Measurements from ENCODE around the gene FRYL.
A peak's percentile ranks its signal among the peaks of the same experiment; 100 is the strongest.
"Not testable (repeated sequence)": the region's sequence is repeated elsewhere in the genome, so short reads cannot be mapped to it uniquely, and the experiment has no call there.

FRYL gene

GRCh38 chr4:48653217-48654014 is 126.7 kb downstream of the FRYL start:
- peak; percentile 41 for DNase-seq

GRCh38 chr4:48651914-48652313 is 128.2 kb downstream of the FRYL start:
- DNase-seq: peak; percentile 91

GRCh38 chr4:48649505-48649904 is 130.6 kb downstream of the FRYL start:
- DNase-seq: no peak

- DNase-seq: no peak
Measured at GRCh38 chr4:48645225-48645794, 134.8 kb downstream of the FRYL start.

- DNase-seq: no peak
Measured at GRCh38 chr4:48642421-48643374, 137.4 kb downstream of the FRYL start.

GRCh38 chr4:48641401-48641800 is 138.7 kb downstream of the FRYL start:
- DNase-seq: no peak

- no peak for DNase-seq
Measured at GRCh38 chr4:48640699-48641098, 139.4 kb downstream of the FRYL start.

- DNase-seq: no peak
Measured at GRCh38 chr4:48640225-48640624, 139.9 kb downstream of the FRYL start.

GRCh38 chr4:48639807-48640206 is 140.3 kb downstream of the FRYL start:
- peak; percentile 32 for DNase-seq

- DNase-seq: not testable (repeated sequence)
Measured at GRCh38 chr4:48638586-48638985, 141.5 kb downstream of the FRYL start.

GRCh38 chr4:48636911-48637310 is 143.2 kb downstream of the FRYL start:
- DNase-seq: no peak

- no peak for DNase-seq
Measured at GRCh38 chr4:48635980-48636379, 144.1 kb downstream of the FRYL start.

- peak; percentile 57 for DNase-seq
Measured at GRCh38 chr4:48635310-48635709, 144.8 kb downstream of the FRYL start.

GRCh38 chr4:48634688-48635308 is 145.3 kb downstream of the FRYL start:
- no peak for DNase-seq

- DNase-seq: no peak
Measured at GRCh38 chr4:48633657-48634056, 146.4 kb downstream of the FRYL start.

GRCh38 chr4:48629458-48629857 is 150.6 kb downstream of the FRYL start:
- no peak for DNase-seq

GRCh38 chr4:48623182-48623780 is 156.8 kb downstream of the FRYL start:
- DNase-seq: no peak

GRCh38 chr4:48620831-48621230 is 159.2 kb downstream of the FRYL start:
- DNase-seq: no peak

- no peak for DNase-seq
Measured at GRCh38 chr4:48620093-48620492, 160.0 kb downstream of the FRYL start.

GRCh38 chr4:48604527-48604926 is 175.6 kb downstream of the FRYL start:
- no peak for DNase-seq

- no peak for DNase-seq
Measured at GRCh38 chr4:48604041-48604440, 176.0 kb downstream of the FRYL start.

- DNase-seq: no peak
Measured at GRCh38 chr4:48603366-48604003, 176.6 kb downstream of the FRYL start.

Data from fibroblast of skin of right quadriceps (primary cell).